T-helper 1 cell (primary cell): Measurements from ENCODE around the gene NTMT1.

Experiments used
- DNase-seq, 5 donors: peaks; one replicate each; pipeline ENCODE4 v3.0.0-alpha.2; 2012 to 2020

Gene NTMT1

GRCh38 chr9:129597355-129598088 is 28.4 kb upstream of the NTMT1 start:
- DNase-seq, result peak in 1 of 5 donors; percentile 33

- DNase-seq, result no peak
Measured at GRCh38 chr9:129598089-129598596, 27.8 kb upstream of the NTMT1 start.

- DNase-seq, result no peak
Measured at GRCh38 chr9:129601082-129601674, 24.8 kb upstream of the NTMT1 start.

- DNase-seq, result no peak
Measured at GRCh38 chr9:129602598-129603415, 23.2 kb upstream of the NTMT1 start.

GRCh38 chr9:129604056-129604765 is 21.8 kb upstream of the NTMT1 start:
- DNase-seq, result no peak

GRCh38 chr9:129604766-129605163 is 21.2 kb upstream of the NTMT1 start:
- DNase-seq, result no peak

- DNase-seq, result no peak
Measured at GRCh38 chr9:129606161-129607026, 19.6 kb upstream of the NTMT1 start.

GRCh38 chr9:129607027-129607387 is 19.0 kb upstream of the NTMT1 start:
- no peak for DNase-seq

GRCh38 chr9:129608561-129609481 is 17.1 kb upstream of the NTMT1 start:
- no peak for DNase-seq

GRCh38 chr9:129609486-129610212 is 16.3 kb upstream of the NTMT1 start:
- peak; percentile 35 to 67 (median 59) for DNase-seq

GRCh38 chr9:129610213-129610472 is 15.8 kb upstream of the NTMT1 start:
- DNase-seq, result peak in 1 of 5 donors; percentile 40

- peak; percentile 41 to 72 (median 61) for DNase-seq
Measured at GRCh38 chr9:129610473-129611306, 15.3 kb upstream of the NTMT1 start.

- no peak for DNase-seq
Measured at GRCh38 chr9:129611307-129611800, 14.6 kb upstream of the NTMT1 start.

GRCh38 chr9:129612123-129612522 is 13.8 kb upstream of the NTMT1 start:
- no peak for DNase-seq

GRCh38 chr9:129612815-129613519 is 13.0 kb upstream of the NTMT1 start:
- no peak for DNase-seq

GRCh38 chr9:129613520-129614175 is 12.3 kb upstream of the NTMT1 start:
- DNase-seq, result no peak

GRCh38 chr9:129614932-129615331 is 11.0 kb upstream of the NTMT1 start:
- DNase-seq, result no peak
